Measurements from ENCODE around the gene GLI3.

GRCh38 chr7:42142089-42142488 lies 94.9 kb downstream of the GLI3 start:
- no peak for TF ChIP-seq CTCF (IDR thresholded peaks at IDR 0.05)
- no peak for TF ChIP-seq POLR2A (IDR thresholded peaks at IDR 0.05)

Data from tibial nerve (tissue), 3 donors.